ENCODE data around the gene FARP2.

DNA sequence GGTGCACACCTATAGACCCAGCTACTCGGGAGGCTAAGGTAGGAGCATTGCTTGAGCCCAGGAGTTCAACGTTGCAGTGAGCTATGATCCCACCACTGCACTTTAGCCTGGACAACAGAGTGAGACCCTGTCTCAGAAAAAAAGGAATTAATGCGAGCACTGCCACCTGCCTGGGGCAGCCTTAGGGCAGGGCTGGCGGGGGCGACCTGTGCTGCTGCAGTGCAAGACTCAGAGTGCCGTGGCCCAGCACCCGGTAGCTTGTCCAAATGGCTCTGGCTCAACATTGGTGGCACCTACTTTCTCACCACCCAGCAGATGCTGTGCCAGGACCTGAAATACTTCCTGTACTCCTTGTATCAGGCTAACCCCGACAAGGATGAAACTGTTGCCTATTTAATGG is 122.1 kb downstream of the FARP2 start:
- TF ChIP-seq TAF1 (conservative IDR thresholded peaks at IDR 0.05): no peak
- TF ChIP-seq, protein P1, sequence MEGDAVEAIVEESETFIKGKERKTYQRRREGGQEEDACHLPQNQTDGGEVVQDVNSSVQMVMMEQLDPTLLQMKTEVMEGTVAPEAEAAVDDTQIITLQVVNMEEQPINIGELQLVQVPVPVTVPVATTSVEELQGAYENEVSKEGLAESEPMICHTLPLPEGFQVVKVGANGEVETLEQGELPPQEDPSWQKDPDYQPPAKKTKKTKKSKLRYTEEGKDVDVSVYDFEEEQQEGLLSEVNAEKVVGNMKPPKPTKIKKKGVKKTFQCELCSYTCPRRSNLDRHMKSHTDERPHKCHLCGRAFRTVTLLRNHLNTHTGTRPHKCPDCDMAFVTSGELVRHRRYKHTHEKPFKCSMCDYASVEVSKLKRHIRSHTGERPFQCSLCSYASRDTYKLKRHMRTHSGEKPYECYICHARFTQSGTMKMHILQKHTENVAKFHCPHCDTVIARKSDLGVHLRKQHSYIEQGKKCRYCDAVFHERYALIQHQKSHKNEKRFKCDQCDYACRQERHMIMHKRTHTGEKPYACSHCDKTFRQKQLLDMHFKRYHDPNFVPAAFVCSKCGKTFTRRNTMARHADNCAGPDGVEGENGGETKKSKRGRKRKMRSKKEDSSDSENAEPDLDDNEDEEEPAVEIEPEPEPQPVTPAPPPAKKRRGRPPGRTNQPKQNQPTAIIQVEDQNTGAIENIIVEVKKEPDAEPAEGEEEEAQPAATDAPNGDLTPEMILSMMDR (IDR thresholded peaks at IDR 0.05; ENCODE audit: low read depth, low read length, missing input control): no peak
- no peak for TF ChIP-seq FOXA1 (IDR thresholded peaks at IDR 0.05)
- no peak for TF ChIP-seq SP1 (IDR thresholded peaks at IDR 0.05)
- TF ChIP-seq, protein P2, sequence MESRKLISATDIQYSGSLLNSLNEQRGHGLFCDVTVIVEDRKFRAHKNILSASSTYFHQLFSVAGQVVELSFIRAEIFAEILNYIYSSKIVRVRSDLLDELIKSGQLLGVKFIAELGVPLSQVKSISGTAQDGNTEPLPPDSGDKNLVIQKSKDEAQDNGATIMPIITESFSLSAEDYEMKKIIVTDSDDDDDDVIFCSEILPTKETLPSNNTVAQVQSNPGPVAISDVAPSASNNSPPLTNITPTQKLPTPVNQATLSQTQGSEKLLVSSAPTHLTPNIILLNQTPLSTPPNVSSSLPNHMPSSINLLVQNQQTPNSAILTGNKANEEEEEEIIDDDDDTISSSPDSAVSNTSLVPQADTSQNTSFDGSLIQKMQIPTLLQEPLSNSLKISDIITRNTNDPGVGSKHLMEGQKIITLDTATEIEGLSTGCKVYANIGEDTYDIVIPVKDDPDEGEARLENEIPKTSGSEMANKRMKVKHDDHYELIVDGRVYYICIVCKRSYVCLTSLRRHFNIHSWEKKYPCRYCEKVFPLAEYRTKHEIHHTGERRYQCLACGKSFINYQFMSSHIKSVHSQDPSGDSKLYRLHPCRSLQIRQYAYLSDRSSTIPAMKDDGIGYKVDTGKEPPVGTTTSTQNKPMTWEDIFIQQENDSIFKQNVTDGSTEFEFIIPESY (IDR thresholded peaks at IDR 0.05): no peak
- TF ChIP-seq RAD21 (IDR thresholded peaks at IDR 0.05): no peak
- TF ChIP-seq, protein P3, sequence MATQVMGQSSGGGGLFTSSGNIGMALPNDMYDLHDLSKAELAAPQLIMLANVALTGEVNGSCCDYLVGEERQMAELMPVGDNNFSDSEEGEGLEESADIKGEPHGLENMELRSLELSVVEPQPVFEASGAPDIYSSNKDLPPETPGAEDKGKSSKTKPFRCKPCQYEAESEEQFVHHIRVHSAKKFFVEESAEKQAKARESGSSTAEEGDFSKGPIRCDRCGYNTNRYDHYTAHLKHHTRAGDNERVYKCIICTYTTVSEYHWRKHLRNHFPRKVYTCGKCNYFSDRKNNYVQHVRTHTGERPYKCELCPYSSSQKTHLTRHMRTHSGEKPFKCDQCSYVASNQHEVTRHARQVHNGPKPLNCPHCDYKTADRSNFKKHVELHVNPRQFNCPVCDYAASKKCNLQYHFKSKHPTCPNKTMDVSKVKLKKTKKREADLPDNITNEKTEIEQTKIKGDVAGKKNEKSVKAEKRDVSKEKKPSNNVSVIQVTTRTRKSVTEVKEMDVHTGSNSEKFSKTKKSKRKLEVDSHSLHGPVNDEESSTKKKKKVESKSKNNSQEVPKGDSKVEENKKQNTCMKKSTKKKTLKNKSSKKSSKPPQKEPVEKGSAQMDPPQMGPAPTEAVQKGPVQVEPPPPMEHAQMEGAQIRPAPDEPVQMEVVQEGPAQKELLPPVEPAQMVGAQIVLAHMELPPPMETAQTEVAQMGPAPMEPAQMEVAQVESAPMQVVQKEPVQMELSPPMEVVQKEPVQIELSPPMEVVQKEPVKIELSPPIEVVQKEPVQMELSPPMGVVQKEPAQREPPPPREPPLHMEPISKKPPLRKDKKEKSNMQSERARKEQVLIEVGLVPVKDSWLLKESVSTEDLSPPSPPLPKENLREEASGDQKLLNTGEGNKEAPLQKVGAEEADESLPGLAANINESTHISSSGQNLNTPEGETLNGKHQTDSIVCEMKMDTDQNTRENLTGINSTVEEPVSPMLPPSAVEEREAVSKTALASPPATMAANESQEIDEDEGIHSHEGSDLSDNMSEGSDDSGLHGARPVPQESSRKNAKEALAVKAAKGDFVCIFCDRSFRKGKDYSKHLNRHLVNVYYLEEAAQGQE (IDR thresholded peaks at IDR 0.05): no peak
- TF ChIP-seq YY1 (IDR thresholded peaks at IDR 0.05): no peak
- TF ChIP-seq, protein P4, sequence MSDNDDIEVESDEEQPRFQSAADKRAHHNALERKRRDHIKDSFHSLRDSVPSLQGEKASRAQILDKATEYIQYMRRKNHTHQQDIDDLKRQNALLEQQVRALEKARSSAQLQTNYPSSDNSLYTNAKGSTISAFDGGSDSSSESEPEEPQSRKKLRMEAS (IDR thresholded peaks at IDR 0.05): no peak
- TF ChIP-seq NR2F2 (IDR thresholded peaks at IDR 0.05): no peak

All from liver (tissue), 3 donors.